WTC11 (cell line): ENCODE results near the gene MAPK12. TPM values are rescaled to one million over a fixed set of nuclear protein-coding genes. Genes with fewer than 3 reads are reported as not detected.

Source experiments
- ATAC-seq: fragments of 200-7000 bp; cut with Tn5 transposase; 2 replicates; pipeline ENCODE4 v1.10.0; 2021; ENCODE audit warnings: mild to moderate bottlenecking, moderate library complexity
- CTCF ChIA-PET: fragments of 300-600 bp; sonication (Branson Sonifier 250); formaldehyde crosslinking; loops from one replicate; lab custom pipeline; 2021; ENCODE audit warnings: antibody characterized with exemption; lab: Charles Lee
- POLR2A ChIA-PET: fragments of 350-600 bp; sonication (Branson Sonifier 250); formaldehyde crosslinking; loops from one replicate; lab custom pipeline; 2021; ENCODE audit warnings: antibody characterized with exemption; lab: Charles Lee
- DNase-seq: peaks from one replicate; pipeline ENCODE4 v3.0.0; 2021; ENCODE audit warnings: low spot score
- H3K27ac Mint-ChIP-seq: 2 replicates; pipeline ENCODE4 v1.8.0; 2021; ENCODE audit warnings: mixed read lengths
- H3K27me3 Mint-ChIP-seq: 2 replicates; pipeline ENCODE4 v1.8.0; 2021; ENCODE audit warnings: low read depth, mild to moderate bottlenecking, moderate library complexity, mixed read lengths
- H3K36me3 Mint-ChIP-seq: 2 replicates; pipeline ENCODE4 v1.8.0; 2021; ENCODE audit warnings: mixed read lengths
- H3K4me1 Mint-ChIP-seq: 2 replicates; pipeline ENCODE4 v1.8.0; 2022; ENCODE audit warnings: mixed read lengths
- H3K4me3 Mint-ChIP-seq: 2 replicates; pipeline ENCODE4 v1.8.0; 2021; ENCODE audit warnings: mild to moderate bottlenecking, moderate library complexity, mixed read lengths
- H3K9me3 Mint-ChIP-seq: 2 replicates; pipeline ENCODE4 v1.8.0; 2021; ENCODE audit warnings: mixed read lengths
- EMX1 ChIP-seq: fragments of 250-450 bp; sonication (Bioruptor Pico); IDR thresholded peaks from 2 replicates; pipeline ENCODE4 v1.8.0; 2021; ENCODE audit warnings: mild to moderate bottlenecking
- ETV6 ChIP-seq: sonication (generic); formaldehyde crosslinking; IDR thresholded peaks from 2 replicates; pipeline ENCODE4 v1.8.1; 2022; ENCODE audit warnings: mild to moderate bottlenecking, missing genetic modification reagents
- GRHL2 ChIP-seq: fragments of 250-450 bp; sonication (Bioruptor Pico); IDR thresholded peaks from 2 replicates; pipeline ENCODE4 v1.8.0; 2022; ENCODE audit warnings: mild to moderate bottlenecking, moderate library complexity; ENCODE audit not compliant: insufficient replicate concordance, severe bottlenecking
- JUN ChIP-seq: sonication (generic); formaldehyde crosslinking; IDR thresholded peaks from 2 replicates; pipeline ENCODE4 v1.8.0; 2023; ENCODE audit warnings: mild to moderate bottlenecking, missing genetic modification reagents
- KAT7 ChIP-seq: sonication (generic); formaldehyde crosslinking; IDR thresholded peaks from 2 replicates; pipeline ENCODE4 v1.8.1; 2023; ENCODE audit warnings: missing genetic modification reagents, mild to moderate bottlenecking, borderline replicate concordance
- NR3C1 ChIP-seq: sonication (generic); formaldehyde crosslinking; conservative IDR thresholded peaks from 2 replicates; pipeline ENCODE4 v1.8.1; 2023; ENCODE audit warnings: low read depth, mild to moderate bottlenecking, missing genetic modification reagents
- PRDM15 ChIP-seq: sonication (generic); formaldehyde crosslinking; IDR thresholded peaks from 2 replicates; pipeline ENCODE4 v1.8.0; 2022; ENCODE audit warnings: missing genetic modification reagents
- SMAD4 ChIP-seq: sonication (generic); formaldehyde crosslinking; IDR thresholded peaks from 2 replicates; pipeline ENCODE4 v1.8.0; 2022; ENCODE audit warnings: mild to moderate bottlenecking, missing genetic modification reagents
- SP1 ChIP-seq: sonication (generic); formaldehyde crosslinking; conservative IDR thresholded peaks from 2 replicates; pipeline ENCODE4 v1.8.1; 2022; ENCODE audit warnings: missing genetic modification reagents
- STAT6 ChIP-seq: sonication (generic); formaldehyde crosslinking; conservative IDR thresholded peaks from 2 replicates; pipeline ENCODE4 v1.8.1; 2023; ENCODE audit warnings: mild to moderate bottlenecking, low read depth, missing genetic modification reagents, moderate library complexity
- USF2 ChIP-seq: sonication (generic); formaldehyde crosslinking; IDR thresholded peaks from 2 replicates; pipeline ENCODE4 v1.8.1; 2023; ENCODE audit warnings: mild to moderate bottlenecking, missing genetic modification reagents, moderate library complexity
- ZMAT4 ChIP-seq: fragments of 250-450 bp; sonication (Bioruptor Pico); IDR thresholded peaks from 2 replicates; pipeline ENCODE4 v1.9.0; 2021; ENCODE audit warnings: mild to moderate bottlenecking
- ZNF263 ChIP-seq: sonication (generic); formaldehyde crosslinking; IDR thresholded peaks from 2 replicates; pipeline ENCODE4 v1.8.1; 2022; ENCODE audit warnings: low read depth, mild to moderate bottlenecking, moderate library complexity, missing genetic modification reagents
- ZNF423 ChIP-seq: fragments of 250-450 bp; sonication (Bioruptor Pico); IDR thresholded peaks from 2 replicates; pipeline ENCODE4 v2.1.2; 2022; ENCODE audit warnings: mild to moderate bottlenecking, moderate library complexity
- ZNF512 ChIP-seq: sonication (generic); formaldehyde crosslinking; IDR thresholded peaks from 2 replicates; pipeline ENCODE4 v1.8.1; 2022; ENCODE audit warnings: missing genetic modification reagents, borderline replicate concordance
- ZSCAN18 ChIP-seq: fragments of 250-450 bp; sonication (Bioruptor Pico); IDR thresholded peaks from 2 replicates; pipeline ENCODE4 v2.1.2; 2022; ENCODE audit warnings: mild to moderate bottlenecking, moderate library complexity
- total RNA-seq: library from RNA; stranded (reverse); gene quantifications from 3 replicates; pipeline ENCODE4 v1.2.3, GENCODE V29; 2021

MAPK12 gene
- total RNA-seq, 1 experiment from 2014 or later: 31.0 TPM

GRCh38 chr22:50287731-50288130 lies 26.2 kb upstream of the MAPK12 start:
- H3K36me3 Mint-ChIP-seq: peaks cover 4% of the 10 kb centered on the region; the same call in 1 of the 2 replicates
- H3K4me3 Mint-ChIP-seq: no peak overlapping the region
- peaks cover 4% of the 10 kb centered on the region for H3K4me1 Mint-ChIP-seq
- no peaks in the 10 kb centered on the region for H3K27me3 Mint-ChIP-seq
- TF ChIP-seq GRHL2 (CRISPR knock-in tag) (no peak), PRDM15 (CRISPR knock-in tag) (no peak), ZMAT4 (CRISPR knock-in tag) (no peak), ZNF512 (CRISPR knock-in tag) (no peak), KAT7 (CRISPR knock-in tag) (no peak), ETV6 (CRISPR knock-in tag) (no peak), JUN (no peak), ZNF263 (CRISPR knock-in tag) (no peak), STAT6 (CRISPR knock-in tag) (no peak), SMAD4 (CRISPR knock-in tag) (no peak), EMX1 (CRISPR knock-in tag) (no peak), ZNF423 (no peak), SP1 (no peak), USF2 (CRISPR knock-in tag) (no peak), ZSCAN18 (CRISPR knock-in tag) (no peak), NR3C1 (CRISPR knock-in tag) (no peak)
- TF ChIP-seq, all 79 proteins: peak for 0
- ChIA-PET CTCF (no interaction called here), POLR2A (no interaction called here)
- DNase-seq (no peak), ATAC-seq (no peak)
- Mint-ChIP-seq H3K27ac (no peak overlapping the region), H3K9me3 (no peaks in the 10 kb centered on the region)
